ENCODE results near the gene TCEANC.
"Not testable (repeated sequence)": the region's sequence is repeated elsewhere in the genome, so short reads cannot be mapped to it uniquely, and the experiment has no call there.

DNA sequence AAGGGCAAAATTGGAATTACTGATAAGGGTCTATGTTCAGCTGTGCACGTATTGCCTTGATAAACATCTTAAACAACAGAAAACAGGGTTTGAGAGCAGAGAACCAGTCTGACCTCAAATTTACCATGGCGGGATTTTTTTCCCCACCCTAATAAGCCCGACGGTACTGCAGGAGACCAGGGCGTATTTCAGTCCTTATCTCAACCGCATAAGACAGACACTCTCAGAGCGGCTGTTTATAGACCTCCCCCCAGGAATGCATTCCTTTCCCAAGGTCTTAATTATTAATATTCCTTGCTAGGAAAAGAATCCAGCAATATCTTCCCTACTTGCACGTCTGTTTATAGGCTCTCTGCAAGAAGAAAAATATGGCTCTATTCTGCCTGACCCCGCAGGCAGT is 15.7 kb upstream of the TCEANC start:
- not testable (repeated sequence) for TF ChIP-seq EZH2 (IDR thresholded peaks at IDR 0.05); POLR2AphosphoS5 (IDR thresholded peaks at IDR 0.05; ENCODE audit: borderline replicate concordance, low read depth, low read length); FOXP2 (optimal IDR thresholded peaks at IDR 0.05; ENCODE audit: control extremely low read depth, extremely low read length, insufficient read depth)

Data from SK-N-MC (cell line).